HG03354 (cell line): ENCODE data around the gene CROT.

Source experiments
- ATAC-seq: cut with Tn5 transposase; IDR thresholded peaks from one replicate; pipeline ENCODE4 v1.9.1; 2021; ENCODE audit warnings: mild to moderate bottlenecking; ENCODE audit not compliant: unreplicated experiment, poor library complexity, severe bottlenecking

The CROT gene

DNA sequence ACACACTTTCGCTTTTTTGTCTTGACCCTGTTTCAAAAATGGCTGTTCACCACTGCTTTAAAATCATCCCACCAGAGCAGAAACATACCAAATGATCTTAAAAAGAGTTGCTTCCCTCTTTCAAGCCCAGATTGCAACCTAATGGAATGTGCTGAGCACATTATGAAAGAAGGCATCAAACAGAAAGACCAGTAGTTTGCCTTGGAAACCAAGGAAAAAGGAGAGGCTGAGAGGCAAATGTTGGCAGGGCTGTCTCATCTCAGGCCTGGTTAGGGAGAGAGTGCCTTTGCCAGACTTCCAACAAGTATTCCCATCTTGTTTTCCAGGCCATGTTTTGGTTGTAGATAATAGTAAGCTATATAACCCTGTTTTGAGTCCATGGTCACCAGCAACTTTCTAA, 65.7 kb downstream of the CROT start:
- ATAC-seq = no peak

DNA sequence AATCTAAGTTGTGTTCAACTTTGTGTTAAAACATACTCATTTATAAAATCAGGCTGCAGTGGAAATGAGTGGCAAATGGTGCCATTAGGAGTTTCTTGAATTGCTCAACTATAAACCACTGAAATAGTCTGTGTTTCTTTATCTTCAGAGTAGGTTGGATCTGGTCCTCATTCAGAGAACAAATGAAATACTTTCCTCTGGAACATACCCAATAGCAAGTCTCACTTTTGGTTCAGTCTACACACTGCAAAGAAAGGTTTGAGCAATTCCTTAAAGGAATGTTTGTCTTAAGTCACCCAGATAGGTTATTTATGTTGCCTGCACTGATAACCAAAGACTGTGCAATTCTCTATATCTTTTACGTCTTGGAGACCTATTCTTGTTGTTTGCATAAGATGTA, 67.6 kb downstream of the CROT start:
- ATAC-seq = no peak

DNA sequence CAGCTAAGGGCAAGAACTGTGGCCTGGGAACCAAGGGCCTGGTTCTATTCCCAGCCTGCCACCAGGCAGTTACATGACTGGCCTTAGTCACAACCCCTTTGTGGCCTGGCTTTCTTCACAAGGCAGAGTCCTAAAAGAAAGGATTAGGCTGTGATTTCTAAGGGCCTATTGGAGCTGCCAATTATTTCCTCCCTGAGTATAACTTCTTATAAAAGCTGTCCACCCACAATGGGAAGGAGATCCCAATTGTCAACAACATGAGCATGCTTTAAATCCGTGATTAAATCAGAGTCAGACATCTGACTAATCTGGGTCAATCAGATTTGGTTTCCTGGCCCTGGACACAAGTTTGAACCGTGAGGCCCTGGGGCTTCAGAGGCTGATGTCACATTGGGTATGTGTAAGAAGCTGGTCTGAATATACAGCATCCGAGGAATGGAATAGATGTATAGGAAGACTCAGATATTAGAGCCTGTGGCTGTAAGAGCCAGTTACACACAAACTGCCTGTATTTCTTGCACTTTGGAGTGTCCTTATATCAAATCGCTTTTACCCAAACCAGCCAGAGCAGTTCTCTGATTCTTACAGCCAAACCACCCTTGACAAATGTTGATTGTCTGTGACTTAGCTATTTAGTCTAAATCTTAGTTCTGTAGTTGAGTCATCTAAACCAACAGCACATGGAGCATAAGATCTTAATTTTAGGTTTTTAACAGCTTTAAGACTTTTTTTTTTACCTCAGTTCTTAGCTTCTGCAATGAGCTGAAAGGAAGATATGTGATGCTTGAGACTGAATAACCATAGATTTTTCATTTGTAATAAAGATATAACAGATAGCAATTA, 68.7 kb downstream of the CROT start:
- ATAC-seq = no peak

DNA sequence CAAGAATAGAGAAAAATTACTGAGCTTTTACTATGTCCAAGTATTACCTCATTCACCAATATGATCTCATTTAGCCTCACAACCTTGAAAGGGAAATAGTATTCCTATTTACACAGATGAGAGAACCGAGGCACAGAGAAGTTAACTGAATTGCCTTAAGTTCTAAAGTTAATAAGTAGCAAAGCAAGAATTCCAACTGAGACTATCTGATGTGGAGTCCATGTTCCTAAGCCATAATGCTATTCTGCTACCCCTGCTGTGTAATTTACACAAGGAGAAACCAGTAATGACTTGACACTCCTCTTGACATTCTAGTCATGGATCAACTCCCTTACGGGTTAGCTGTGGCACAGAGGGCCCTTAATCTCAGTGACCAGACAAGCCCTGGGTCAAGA, 69.3 kb downstream of the CROT start:
- ATAC-seq = no peak

DNA sequence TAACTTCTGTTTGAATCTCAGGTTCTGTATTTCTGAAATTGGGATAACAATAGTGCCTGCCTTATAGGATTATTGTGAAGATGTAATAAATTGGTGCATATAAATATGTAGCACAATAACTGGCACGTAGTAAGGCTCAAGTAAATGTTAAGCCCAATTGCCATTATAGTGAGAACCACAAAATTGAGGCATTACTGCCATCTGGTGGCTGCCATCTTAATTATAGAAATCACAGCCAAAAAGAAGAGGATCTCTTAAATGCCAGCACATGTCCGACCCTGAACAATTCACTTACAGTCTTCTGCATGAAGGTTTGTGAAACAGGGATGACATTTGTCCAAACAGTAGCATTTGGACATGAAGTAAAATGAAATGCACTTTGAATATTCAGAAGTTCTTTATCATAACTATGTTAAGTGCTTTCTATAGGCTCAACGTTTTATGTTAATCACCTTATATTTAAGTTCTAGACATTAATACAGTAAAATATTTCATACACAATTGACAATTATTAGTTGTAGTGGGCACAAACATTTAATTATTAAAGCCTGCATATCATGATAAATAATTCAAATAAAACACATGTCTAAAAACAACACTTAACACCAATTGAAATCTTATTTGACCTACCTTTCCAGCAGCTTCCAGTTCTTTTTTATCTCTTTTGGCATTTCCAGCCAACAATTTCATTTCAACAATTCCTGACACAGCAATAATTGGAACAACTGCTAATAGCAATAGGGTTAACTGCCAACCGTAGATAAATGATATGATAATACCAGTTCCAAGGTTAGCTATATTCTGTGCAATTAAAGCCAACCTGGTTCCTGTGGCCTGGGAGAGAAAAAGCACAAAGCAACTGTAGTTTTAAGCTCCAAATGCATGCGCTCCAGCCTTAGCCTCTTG, 71.5 kb downstream of the CROT start:
- peak; percentile 85 for ATAC-seq

DNA sequence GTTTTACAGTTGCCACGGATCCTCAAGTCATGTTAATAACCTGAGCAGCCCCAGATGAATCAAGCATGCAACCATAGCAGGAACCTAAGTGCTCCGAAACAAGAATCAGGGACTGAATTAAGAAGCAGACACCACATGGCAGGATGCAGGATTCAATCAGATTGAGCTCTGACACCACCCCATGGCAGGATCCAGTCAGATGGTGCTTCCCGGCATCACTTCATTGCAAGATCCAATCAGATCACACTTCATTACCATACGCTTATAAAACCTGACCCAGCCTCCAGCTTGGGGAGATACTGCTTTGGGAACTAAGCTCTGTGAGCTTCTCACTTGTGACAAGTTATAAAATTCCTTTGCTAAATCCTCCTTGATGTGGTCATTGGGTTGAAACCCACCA, 74.7 kb downstream of the CROT start:
- no peak for ATAC-seq

DNA sequence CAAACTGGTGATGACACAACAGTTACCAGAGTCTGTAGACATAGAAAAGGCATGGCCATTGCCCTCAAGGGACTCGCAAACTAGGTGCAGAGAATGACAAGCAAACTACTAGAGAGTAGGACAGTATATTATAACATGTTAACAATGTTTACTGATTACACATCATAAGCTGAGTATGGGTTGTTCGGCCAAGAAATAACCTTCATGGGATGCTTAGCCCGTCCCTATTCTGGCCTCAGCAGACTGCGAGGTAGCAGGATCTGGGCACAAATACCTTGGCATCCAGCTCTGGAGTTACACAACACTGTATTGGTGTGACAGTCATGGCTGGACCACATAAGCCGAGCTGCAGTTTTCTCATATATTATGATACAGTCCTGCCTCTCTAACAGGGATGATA, 78.6 kb downstream of the CROT start:
- ATAC-seq = no peak

DNA sequence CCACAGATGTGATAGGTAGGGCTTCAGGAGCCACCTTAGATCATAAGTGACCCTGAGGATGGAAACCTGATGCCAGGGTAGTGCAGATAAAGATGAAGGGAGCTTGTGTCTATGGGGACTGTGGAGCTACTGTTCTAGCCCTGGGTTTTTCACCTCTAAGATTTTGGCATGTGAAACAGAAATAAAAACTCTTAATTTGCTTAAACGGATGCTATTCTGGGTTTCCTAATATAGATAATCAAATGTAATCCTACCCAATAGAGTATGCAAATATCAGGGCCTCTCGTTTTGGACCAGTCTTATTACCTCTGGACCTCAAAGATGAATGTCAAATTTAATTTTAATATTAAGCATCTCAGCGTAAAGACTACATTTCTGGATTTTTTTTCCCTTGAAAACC, 80.7 kb downstream of the CROT start:
- ATAC-seq = no peak

DNA sequence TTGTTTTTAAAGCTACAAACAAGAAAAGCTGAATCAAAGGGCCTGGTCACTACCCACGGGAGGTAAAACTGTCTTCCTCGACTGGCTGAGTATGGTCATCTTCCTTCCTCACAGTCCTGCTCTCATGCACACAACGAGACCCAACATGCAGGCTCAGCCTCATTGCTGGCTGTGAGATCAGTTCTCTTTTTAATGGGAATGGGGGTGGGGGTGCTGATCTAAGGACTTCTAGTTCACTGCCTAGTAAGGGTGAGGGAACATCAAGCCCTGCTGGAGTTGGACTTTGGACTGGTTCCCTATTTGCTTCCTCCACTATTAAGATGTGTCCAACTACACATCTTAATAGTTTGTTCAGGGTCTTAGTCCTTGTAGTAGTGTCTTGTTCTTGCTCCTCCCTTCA, 81.8 kb downstream of the CROT start:
- no peak for ATAC-seq

DNA sequence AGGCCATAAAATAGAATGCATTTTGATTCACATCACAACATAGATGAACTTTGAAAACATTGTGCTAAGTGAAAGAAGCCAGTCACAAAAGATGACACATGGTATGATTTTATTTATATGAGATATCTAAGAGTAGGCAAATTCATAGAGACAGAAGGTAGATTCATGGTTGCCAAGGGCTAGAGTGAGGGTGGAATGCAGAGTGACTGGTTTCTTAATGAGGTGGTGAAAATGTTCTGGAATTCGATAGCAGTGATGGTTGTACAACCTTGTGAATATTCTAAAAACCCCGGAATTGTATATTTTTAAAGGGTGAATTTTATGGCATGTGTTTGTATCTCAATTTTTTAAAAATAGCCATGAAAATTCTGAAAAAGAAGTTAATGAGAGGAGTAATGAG, 87.1 kb downstream of the CROT start:
- ATAC-seq = no peak

DNA sequence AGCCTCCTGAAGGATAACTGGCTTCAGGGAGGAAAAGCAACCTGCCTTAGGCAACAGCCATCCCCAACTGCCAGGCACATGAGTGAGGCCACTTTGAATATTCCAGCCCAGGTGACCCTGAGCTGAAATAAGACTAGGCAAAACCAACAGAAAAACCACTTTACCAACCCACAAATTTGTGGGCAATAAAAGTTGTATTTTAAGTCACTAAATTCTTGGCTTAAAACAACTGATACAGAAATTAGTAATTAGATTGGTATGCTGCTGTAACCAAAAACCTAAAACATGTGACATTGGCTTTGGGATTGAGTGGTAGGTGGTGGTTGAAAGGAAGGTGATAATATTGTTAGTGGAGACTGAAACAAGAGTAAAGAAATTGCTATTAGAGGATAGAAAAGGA, 90.1 kb downstream of the CROT start:
- ATAC-seq = no peak

DNA sequence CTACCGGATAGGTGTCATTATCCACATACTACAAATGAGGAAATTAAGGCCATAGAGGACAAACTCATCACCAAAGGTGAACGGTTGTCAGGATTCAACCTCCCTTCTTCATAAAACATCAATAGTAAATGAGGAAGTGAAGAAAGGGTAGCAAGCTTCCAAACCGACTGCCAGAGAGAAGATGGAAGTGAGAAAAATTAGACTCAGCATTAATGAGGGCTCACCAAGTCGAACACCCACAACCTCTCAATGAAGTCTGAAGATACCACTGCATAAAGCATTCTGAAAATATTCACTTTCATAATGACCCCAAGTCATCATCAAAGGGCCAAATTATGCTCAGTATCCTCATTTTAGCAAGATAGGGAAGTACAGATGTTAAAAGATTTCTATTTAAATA, 100.4 kb downstream of the CROT start:
- peak; percentile 87 for ATAC-seq

DNA sequence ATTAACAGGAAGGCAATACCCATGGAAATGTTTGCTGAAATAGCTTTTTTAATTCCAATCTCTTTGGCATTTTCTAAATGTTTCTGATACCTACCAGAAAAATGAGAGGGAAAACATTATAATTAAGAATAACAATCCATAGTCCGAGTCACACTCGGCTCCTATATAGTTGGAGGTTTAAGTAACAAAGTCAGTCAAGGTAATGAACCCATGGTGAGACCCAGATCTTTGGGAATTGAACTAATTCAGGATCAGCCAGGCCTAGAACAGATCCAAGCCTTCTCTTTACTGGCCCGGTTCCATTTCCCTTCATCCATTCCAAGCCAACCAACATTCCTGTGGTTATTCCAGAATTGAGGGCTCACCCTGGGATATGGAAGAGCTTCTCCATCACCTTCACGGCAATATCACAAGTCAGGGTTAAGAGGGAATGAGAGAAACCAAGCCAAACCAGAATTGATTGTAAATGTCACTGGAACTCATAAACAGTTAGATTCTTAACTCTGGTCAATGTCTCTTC, 101.7 kb downstream of the CROT start:
- no peak for ATAC-seq

DNA sequence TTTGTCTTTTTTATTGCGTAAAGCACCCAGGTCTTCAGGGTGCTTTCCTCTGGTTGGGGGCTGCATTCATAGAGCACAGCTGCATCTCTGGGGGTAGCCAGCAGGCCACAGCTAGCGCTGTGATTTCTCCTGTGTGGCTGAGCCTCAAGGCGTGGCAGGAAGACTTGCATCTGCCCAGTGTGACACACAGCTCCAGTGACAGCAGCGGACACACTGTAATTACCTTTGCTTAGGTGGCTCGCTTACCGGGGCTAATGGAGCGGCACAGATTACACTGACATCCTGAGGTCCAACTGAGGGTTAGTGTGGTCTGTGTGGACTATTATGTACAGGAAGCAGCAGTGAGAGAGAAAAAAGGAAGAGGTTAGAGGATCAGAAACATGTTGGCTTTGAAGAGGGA, 102.9 kb downstream of the CROT start:
- no peak for ATAC-seq
